ENCODE measurements around the gene NSG1.

The NSG1 gene

DNA sequence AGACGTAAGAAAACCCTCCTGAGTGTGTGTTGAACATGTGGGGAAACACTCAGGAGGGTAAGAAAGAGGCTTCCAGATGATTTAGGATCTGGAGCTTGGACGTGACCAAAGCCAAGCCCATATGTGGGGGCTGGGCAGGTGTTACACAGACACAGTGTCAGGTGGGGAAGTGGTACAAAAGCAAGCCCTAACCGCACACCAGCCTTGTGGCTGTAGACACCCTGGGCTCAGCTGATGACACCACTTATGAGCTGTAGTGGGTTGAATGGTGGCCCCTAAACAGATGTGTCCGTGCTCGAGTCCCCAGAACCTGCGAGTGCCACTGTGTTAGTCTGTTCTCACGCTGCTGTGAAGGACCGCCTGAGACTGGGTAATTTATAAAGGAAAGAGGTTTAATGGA is 25.0 kb upstream of the NSG1 start:
- no peak overlapping the region for H3K27ac ChIP-seq

DNA sequence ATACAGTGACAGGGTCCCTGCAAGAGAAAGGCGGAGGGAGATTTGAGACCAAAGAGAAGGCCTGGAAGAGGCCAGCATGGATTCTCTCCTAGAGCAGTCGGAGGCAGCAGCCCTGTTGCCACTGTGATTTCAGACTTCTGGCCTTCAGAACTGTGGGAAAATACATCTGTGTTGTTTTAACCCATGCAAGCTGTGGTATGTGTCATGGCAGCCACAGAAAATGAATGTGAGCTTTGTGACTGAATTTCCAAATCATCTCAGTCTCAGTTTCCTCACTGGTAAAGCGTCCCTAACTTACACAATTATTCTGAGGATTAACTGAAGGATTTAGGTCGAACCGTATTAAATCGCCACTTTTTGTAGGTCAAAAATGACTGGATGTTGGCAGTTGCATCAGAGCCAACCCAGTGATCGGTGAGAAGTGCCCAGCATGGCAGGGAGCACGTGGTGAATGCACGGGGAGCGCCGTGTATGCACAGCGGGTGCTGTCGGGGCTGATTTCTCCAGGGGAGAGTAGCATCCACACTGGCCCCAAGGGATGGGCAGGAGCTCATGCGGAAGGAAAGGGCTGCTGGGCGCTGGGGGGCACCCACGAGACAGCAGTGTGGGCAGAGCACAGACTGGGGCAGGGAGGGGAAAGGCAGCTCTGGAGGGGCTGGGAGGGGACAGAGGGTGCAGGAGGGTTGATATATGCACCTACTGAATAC is 23.8 kb upstream of the NSG1 start:
- H3K27ac ChIP-seq, result no peak overlapping the region
- TF ChIP-seq, protein P1, sequence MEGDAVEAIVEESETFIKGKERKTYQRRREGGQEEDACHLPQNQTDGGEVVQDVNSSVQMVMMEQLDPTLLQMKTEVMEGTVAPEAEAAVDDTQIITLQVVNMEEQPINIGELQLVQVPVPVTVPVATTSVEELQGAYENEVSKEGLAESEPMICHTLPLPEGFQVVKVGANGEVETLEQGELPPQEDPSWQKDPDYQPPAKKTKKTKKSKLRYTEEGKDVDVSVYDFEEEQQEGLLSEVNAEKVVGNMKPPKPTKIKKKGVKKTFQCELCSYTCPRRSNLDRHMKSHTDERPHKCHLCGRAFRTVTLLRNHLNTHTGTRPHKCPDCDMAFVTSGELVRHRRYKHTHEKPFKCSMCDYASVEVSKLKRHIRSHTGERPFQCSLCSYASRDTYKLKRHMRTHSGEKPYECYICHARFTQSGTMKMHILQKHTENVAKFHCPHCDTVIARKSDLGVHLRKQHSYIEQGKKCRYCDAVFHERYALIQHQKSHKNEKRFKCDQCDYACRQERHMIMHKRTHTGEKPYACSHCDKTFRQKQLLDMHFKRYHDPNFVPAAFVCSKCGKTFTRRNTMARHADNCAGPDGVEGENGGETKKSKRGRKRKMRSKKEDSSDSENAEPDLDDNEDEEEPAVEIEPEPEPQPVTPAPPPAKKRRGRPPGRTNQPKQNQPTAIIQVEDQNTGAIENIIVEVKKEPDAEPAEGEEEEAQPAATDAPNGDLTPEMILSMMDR (conservative IDR thresholded peaks at IDR 0.05), result no peak

More for the DNA sequence above, 25.0 kb upstream of the NSG1 start:
- TF ChIP-seq, protein P1 (conservative IDR thresholded peaks at IDR 0.05), result no peak

DNA sequence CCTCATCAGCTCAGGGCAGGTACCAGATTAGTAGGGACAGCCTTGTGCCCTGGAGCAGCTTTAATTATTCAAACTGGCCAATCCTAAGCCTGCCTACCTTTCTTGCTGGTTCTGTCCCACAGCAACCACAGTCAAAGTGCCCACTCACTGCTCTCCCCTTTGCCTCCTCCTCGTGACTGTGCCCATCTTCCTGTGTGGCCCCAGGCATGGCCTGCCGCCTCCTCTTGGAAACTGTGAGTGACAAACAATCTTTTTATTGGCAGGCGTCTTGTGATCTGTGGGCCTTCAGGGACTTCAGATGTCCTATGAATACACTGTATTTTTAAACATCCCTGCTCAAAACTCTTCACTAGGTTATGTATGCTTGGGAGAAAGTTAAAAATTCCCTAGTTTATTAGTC is 22.8 kb upstream of the NSG1 start:
- TF ChIP-seq, protein P1 (conservative IDR thresholded peaks at IDR 0.05), result no peak
- H3K27ac ChIP-seq, result no peak overlapping the region

DNA sequence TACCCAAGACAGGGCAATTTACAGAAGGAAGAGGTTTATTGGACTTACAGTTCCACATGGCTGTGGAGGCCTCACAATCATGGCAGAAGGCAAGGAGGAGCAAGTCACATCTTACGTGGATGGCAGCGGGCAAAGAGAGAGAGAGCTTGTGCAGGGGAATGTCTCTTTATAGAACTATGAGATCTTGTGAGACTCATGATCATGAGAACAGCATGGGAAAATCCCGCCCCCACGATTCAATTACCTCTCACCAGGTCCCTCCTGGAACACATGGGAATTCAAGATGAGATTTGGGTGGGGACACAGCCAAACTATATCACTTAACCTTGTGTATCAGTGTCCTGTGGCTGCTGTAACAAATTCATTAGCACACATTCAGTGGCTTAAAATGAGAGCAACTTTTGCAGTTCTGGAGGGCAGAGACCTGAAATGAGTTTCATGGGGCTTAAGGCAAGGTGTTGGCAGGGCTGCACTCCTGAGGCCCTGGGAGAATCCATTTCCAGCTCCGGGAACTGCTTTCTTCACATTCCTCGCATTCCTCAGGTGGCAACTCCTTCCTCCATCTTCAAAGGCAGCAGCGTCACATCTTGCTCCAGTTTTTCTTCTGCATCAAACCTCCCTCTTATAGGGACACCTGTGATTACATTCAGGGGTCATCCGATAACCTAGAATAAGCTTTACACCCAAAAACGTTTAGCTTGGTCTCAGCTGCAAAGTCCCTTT is 22.3 kb upstream of the NSG1 start:
- no peak overlapping the region for H3K27ac ChIP-seq
- TF ChIP-seq, protein P1 (conservative IDR thresholded peaks at IDR 0.05), result no peak

DNA sequence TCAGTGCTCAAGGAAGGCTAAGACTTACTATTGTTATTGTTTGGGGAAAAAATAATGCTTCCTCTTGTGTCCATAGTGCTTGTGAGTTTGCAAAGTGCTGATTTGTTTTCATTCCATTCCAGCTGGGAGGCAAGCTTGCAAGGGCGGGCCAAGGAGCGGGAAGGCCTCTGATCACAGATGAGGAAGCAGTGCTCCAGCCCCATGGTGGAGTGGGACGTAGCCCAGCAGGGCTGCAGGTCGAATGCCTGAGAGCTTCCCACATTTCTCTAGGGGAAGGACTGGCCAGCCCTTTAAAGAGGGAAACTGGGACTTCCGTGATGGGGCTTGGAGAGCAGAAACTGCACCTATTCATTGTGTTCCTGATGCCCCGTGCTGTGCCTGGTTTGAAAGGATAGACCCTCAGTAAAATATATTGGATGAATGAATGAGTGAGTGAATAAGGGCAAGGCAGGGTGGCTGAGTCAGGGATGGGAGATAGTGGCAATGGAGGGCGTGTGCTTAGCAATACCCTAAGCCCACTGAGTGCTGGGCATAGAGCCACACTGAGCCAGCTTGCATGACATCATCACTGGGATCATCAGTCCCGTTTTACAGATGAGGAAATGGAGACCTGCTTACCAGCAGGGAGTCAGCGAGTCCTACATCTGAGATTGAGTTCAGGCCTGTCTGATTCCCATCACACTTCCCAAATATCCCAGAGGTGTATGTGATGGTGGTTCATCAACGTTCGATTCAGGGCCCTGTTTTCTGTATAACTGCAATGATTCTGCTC is 17.9 kb upstream of the NSG1 start:
- TF ChIP-seq, protein P1 (conservative IDR thresholded peaks at IDR 0.05), result no peak
- H3K27ac ChIP-seq, result no peak overlapping the region

DNA sequence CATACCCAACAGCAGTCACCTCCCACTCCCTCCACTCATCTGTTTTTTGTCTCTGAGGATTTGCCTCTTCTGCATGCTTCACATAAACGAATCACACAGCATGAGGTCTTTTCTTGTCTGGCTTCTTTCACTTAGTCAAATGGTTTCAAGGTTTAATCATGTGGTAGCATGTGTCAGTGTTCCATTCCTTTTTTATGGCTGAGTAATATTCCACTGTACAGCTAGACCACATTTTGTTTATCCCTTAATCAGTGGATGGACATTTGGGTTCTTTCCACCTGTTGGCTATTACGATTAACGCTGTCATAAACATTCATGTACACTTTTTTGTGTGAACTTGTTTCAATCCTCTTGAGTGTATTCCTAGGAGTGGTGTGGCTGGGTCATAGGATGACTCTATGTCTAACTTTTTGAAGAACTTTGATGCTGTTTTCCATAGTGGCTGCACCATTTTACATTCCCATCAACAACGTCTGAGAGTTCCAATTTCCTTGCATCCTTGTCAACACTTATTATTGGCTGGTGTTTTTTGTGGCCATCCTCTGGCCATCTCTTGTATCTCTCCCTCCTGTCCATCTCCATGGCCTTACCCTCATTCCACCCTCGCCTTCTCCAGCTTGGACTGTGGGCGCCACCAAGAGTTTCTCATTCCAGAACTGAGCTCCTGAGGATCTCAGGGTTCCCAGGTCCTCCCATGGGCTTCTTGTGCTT is 12.4 kb upstream of the NSG1 start:
- TF ChIP-seq, protein P1 (conservative IDR thresholded peaks at IDR 0.05), result no peak

More for the DNA sequence above, 12.4 kb upstream of the NSG1 start:
- no peak overlapping the region for H3K27ac ChIP-seq

All from VCaP (cell line).